Measurements from ENCODE around the gene TMEM43. TPM values are rescaled to one million over a fixed set of nuclear protein-coding genes. Genes with fewer than 3 reads are reported as not detected.

TMEM43 gene
- total and polyA plus RNA-seq, 2 of the 8 experiments (the other 6 are each of a cell fraction or from before 2014, with no cell fraction given) = 27.0 to 33.7 TPM

- Histone ChIP-seq H3K36me3 (ENCODE audit: control insufficient read depth in 2 of 4, insufficient read depth in 4 of 4, low read length in 3 of 4) (peaks cover 24 to 87% (median 64%) of the 10 kb centered on the region in 4 experiments), H2AFZ (ENCODE audit: low read length) (no peak overlapping the region), H3K9me3 (ENCODE audit: insufficient read depth in 2 of 2, low read depth in 1 of 2, low read length in 1 of 2) (no peaks in the 10 kb centered on the region), H3K4me3 (ENCODE audit: extremely low read depth in 1 of 4, insufficient read depth in 2 of 4, low read depth in 3 of 4, low read length in 4 of 4) (no peak overlapping the region), H4K5ac (ENCODE audit: insufficient read length, low read depth, low read length) (no peak overlapping the region), H3K4ac (replicated peaks; ENCODE audit: insufficient read length, low read depth, low read length) (no peak overlapping the region), H2BK5ac (ENCODE audit: low read depth, low read length) (no peak overlapping the region), H3K4me1 (replicated peaks in 1 of 4; ENCODE audit: control insufficient read depth in 3 of 4, insufficient read depth in 4 of 4, low read length in 3 of 4) (no peaks in the 10 kb centered on the region), H3K14ac (ENCODE audit: insufficient read length) (no peak overlapping the region), H3K27ac (ENCODE audit: low read depth, low read length) (no peak overlapping the region), H3K9ac (replicated peaks in 1 of 4; ENCODE audit: extremely low read depth in 1 of 4, low read depth in 3 of 4, low read length in 3 of 4) (no peak overlapping the region), H3K79me2 (ENCODE audit: control insufficient read depth in 1 of 2, insufficient read depth in 2 of 2, low read length in 2 of 2) (no peaks in the 10 kb centered on the region), H2BK15ac (ENCODE audit: low read length) (no peak overlapping the region), H3K23me2 (ENCODE audit: low read depth, low read length) (no peaks in the 10 kb centered on the region), H3K23ac (ENCODE audit: insufficient read length) (no peak overlapping the region), H2BK120ac (replicated peaks; ENCODE audit: low read depth, low read length) (no peak overlapping the region), H4K20me1 (replicated peaks in 1 of 2; ENCODE audit: control insufficient read depth in 1 of 2, insufficient read depth in 2 of 2, low read length in 2 of 2) (peaks cover 0 to 3% of the 10 kb centered on the region in 2 experiments), H3K4me2 (ENCODE audit: insufficient read depth in 1 of 2, low read depth in 2 of 2, low read length in 2 of 2) (no peak overlapping the region), H3K18ac (ENCODE audit: extremely low read depth, low read length) (no peak overlapping the region), H3K56ac (replicated peaks; ENCODE audit: insufficient read length, low read depth, low read length) (no peak overlapping the region), H2BK12ac (ENCODE audit: low read depth, low read length) (no peak overlapping the region), H2AK5ac (ENCODE audit: low read depth, low read length) (no peak overlapping the region), H3K79me1 (ENCODE audit: low read depth, low read length) (no peaks in the 10 kb centered on the region), H2BK20ac (ENCODE audit: low read length) (no peak overlapping the region), H4K8ac (ENCODE audit: extremely low read depth, insufficient read depth, low read length) (no peak overlapping the region), H3K27me3 (replicated peaks in 1 of 4; ENCODE audit: control insufficient read depth in 3 of 4, extremely low read depth in 1 of 4, insufficient read depth in 3 of 4, low read length in 3 of 4) (no peaks in the 10 kb centered on the region), H4K91ac (replicated peaks; ENCODE audit: insufficient read length, low read length) (no peak overlapping the region)
- FAIRE-seq (no peak), DNase-seq (ENCODE audit: low read depth in 1 of 2, low spot score in 2 of 2) (no peak)
- POLR2A ChIA-PET (ENCODE audit: partially characterized antibody) = interaction anchor here (0.7 to 1.4 kb wide), 4 partner anchors 9 to 17 kb away, joined by 3 to 11 read pairs (median 3); partner anchors contain the start of genes LSM3 and XPC
- CTCF ChIA-PET (ENCODE audit: partially characterized antibody) = interaction anchor here (1.0 to 1.5 kb wide), 9 partner anchors 8 to 282 kb away, joined by 3 to 7 read pairs (median 3); no protein-coding TSS in a partner anchor
- WGBS, 2 experiments (ENCODE audit: extremely low coverage in 1 of 2, insufficient coverage in 1 of 2, insufficient read length in 1 of 2, insufficient replicate concordance in 2 of 2, low coverage in 1 of 2, low lambda C conversion rate in 2 of 2, missing lambda C conversion rate in 1 of 2) = 90% methylated on average over 9 of the region's 9 CpGs; no CpG with 5 or more reads in 1 of the 2 experiments
- TF ChIP-seq SAP30 (IDR thresholded peaks at IDR 0.05; ENCODE audit: insufficient read depth, insufficient replicate concordance, low read length) (no peak), TCF12 (IDR thresholded peaks at IDR 0.05; ENCODE audit: low read depth, low read length) (no peak), ASH2L (IDR thresholded peaks at IDR 0.05; ENCODE audit: low read length) (no peak), BCL11A (IDR thresholded peaks at IDR 0.05; ENCODE audit: low read depth in 2 of 2, low read length in 2 of 2) (no peak)
These were observed 42.2 kb downstream of the TMEM43 start for GRCh38 chr3:14166877-14167603.
